ENCODE results near the gene ARHGAP30.

ARHGAP30 gene

GRCh38 chr1:161082996-161083747 lies 13.5 kb upstream of the ARHGAP30 start:
- Histone ChIP-seq H3K9ac (ENCODE audit: low read depth, low read length, poor library complexity, severe bottlenecking) (no peak overlapping the region), H3K79me2 (ENCODE audit: insufficient read depth, low read length) (no peaks in the 10 kb centered on the region), H3F3A (ENCODE audit: low read depth) (no peaks in the 10 kb centered on the region), H3K9me3 (ENCODE audit: insufficient read depth, low read depth, low read length) (no peaks in the 10 kb centered on the region), H3K4me1 (ENCODE audit: insufficient read depth, low read length, poor library complexity, severe bottlenecking) (no peaks in the 10 kb centered on the region), H3K9me2 (replicated peaks; ENCODE audit: low read depth, low read length) (no peaks in the 10 kb centered on the region), H3K36me3 (ENCODE audit: insufficient read depth, low read length) (no peaks in the 10 kb centered on the region), H3K27me3 (ENCODE audit: insufficient read depth, low read length, poor library complexity, severe bottlenecking) (no peaks in the 10 kb centered on the region), H3K4me3 (ENCODE audit: low read length, poor library complexity, severe bottlenecking) (no peak overlapping the region), H3K4me2 (ENCODE audit: low read depth, low read length, poor library complexity, severe bottlenecking) (no peak overlapping the region), H2AFZ (ENCODE audit: low read length) (no peak overlapping the region), H4K20me1 (ENCODE audit: insufficient read depth, low read length, poor library complexity, severe bottlenecking) (no peaks in the 10 kb centered on the region)
- TF ChIP-seq CTCF (conservative IDR thresholded peaks at IDR 0.05; ENCODE audit: low read length) (no peak), EZH2phosphoT487 (IDR thresholded peaks at IDR 0.05; ENCODE audit: borderline replicate concordance) (no peak)

GRCh38 chr1:161082483-161082882 lies 12.8 kb upstream of the ARHGAP30 start:
- no peak for TF ChIP-seq EZH2phosphoT487 (IDR thresholded peaks at IDR 0.05; ENCODE audit: borderline replicate concordance)
- no peak for TF ChIP-seq CTCF (conservative IDR thresholded peaks at IDR 0.05; ENCODE audit: low read length)
- no peak overlapping the region for H2AFZ ChIP-seq (ENCODE audit: low read length)
- no peaks in the 10 kb centered on the region for H3K36me3 ChIP-seq (ENCODE audit: insufficient read depth, low read length)
- H3K9ac ChIP-seq (ENCODE audit: low read depth, low read length, poor library complexity, severe bottlenecking) = no peak overlapping the region
- no peaks in the 10 kb centered on the region for H3K79me2 ChIP-seq (ENCODE audit: insufficient read depth, low read length)
- no peaks in the 10 kb centered on the region for H3F3A ChIP-seq (ENCODE audit: low read depth)
- H3K9me2 ChIP-seq (replicated peaks; ENCODE audit: low read depth, low read length) = no peaks in the 10 kb centered on the region
- H3K27me3 ChIP-seq (ENCODE audit: insufficient read depth, low read length, poor library complexity, severe bottlenecking) = no peaks in the 10 kb centered on the region
- H4K20me1 ChIP-seq (ENCODE audit: insufficient read depth, low read length, poor library complexity, severe bottlenecking) = no peaks in the 10 kb centered on the region
- H3K4me3 ChIP-seq (ENCODE audit: low read length, poor library complexity, severe bottlenecking) = no peak overlapping the region
- no peaks in the 10 kb centered on the region for H3K4me1 ChIP-seq (ENCODE audit: insufficient read depth, low read length, poor library complexity, severe bottlenecking)
- no peaks in the 10 kb centered on the region for H3K9me3 ChIP-seq (ENCODE audit: insufficient read depth, low read depth, low read length)
- no peak overlapping the region for H3K4me2 ChIP-seq (ENCODE audit: low read depth, low read length, poor library complexity, severe bottlenecking)

- H2AFZ ChIP-seq (ENCODE audit: low read length) = no peak overlapping the region
- no peak for TF ChIP-seq CTCF (conservative IDR thresholded peaks at IDR 0.05; ENCODE audit: low read length)
- no peak for TF ChIP-seq EZH2phosphoT487 (IDR thresholded peaks at IDR 0.05; ENCODE audit: borderline replicate concordance)
- H3K9ac ChIP-seq (ENCODE audit: low read depth, low read length, poor library complexity, severe bottlenecking) = no peak overlapping the region
- H3K27me3 ChIP-seq (ENCODE audit: insufficient read depth, low read length, poor library complexity, severe bottlenecking) = no peaks in the 10 kb centered on the region
- no peaks in the 10 kb centered on the region for H4K20me1 ChIP-seq (ENCODE audit: insufficient read depth, low read length, poor library complexity, severe bottlenecking)
- H3K79me2 ChIP-seq (ENCODE audit: insufficient read depth, low read length) = no peaks in the 10 kb centered on the region
- H3K4me1 ChIP-seq (ENCODE audit: insufficient read depth, low read length, poor library complexity, severe bottlenecking) = no peaks in the 10 kb centered on the region
- no peaks in the 10 kb centered on the region for H3K9me3 ChIP-seq (ENCODE audit: insufficient read depth, low read depth, low read length)
- no peak overlapping the region for H3K4me2 ChIP-seq (ENCODE audit: low read depth, low read length, poor library complexity, severe bottlenecking)
- H3F3A ChIP-seq (ENCODE audit: low read depth) = no peaks in the 10 kb centered on the region
- H3K4me3 ChIP-seq (ENCODE audit: low read length, poor library complexity, severe bottlenecking) = no peak overlapping the region
- no peaks in the 10 kb centered on the region for H3K9me2 ChIP-seq (replicated peaks; ENCODE audit: low read depth, low read length)
- no peaks in the 10 kb centered on the region for H3K36me3 ChIP-seq (ENCODE audit: insufficient read depth, low read length)
These were observed 11.8 kb upstream of the ARHGAP30 start for GRCh38 chr1:161081519-161081918.

Data from Loucy (cell line).